Measurements from ENCODE around the gene PCSK6.

PCSK6 gene

GRCh38 chr15:101391431-101391830 is 98.1 kb downstream of the PCSK6 start:
- no peak overlapping the region for H3K4me3 ChIP-seq (ENCODE audit: low read depth, low read length)
- DNase-seq (ENCODE audit: low read depth), result no peak
- TF ChIP-seq CTCF (conservative IDR thresholded peaks at IDR 0.05; ENCODE audit: low read depth, low read length), result no peak

- TF ChIP-seq CTCF (conservative IDR thresholded peaks at IDR 0.05; ENCODE audit: low read depth, low read length), result no peak
- no peak for DNase-seq (ENCODE audit: low read depth)
Observed at GRCh38 chr15:101390462-101390861, 99.0 kb downstream of the PCSK6 start.

GRCh38 chr15:101390060-101390459 is 99.4 kb downstream of the PCSK6 start:
- DNase-seq (ENCODE audit: low read depth), result no peak
- TF ChIP-seq CTCF (conservative IDR thresholded peaks at IDR 0.05; ENCODE audit: low read depth, low read length), result no peak
- no peak overlapping the region for H3K4me3 ChIP-seq (ENCODE audit: low read depth, low read length)

More at GRCh38 chr15:101390462-101390861, 99.0 kb downstream of the PCSK6 start:
- H3K4me3 ChIP-seq (ENCODE audit: low read depth, low read length), result no peak overlapping the region

GRCh38 chr15:101389362-101389761 is 100.1 kb downstream of the PCSK6 start:
- TF ChIP-seq CTCF (conservative IDR thresholded peaks at IDR 0.05; ENCODE audit: low read depth, low read length), result no peak
- no peak for DNase-seq (ENCODE audit: low read depth)
- H3K4me3 ChIP-seq (ENCODE audit: low read depth, low read length), result no peak overlapping the region

- DNase-seq (ENCODE audit: low read depth), result no peak
- H3K4me3 ChIP-seq (ENCODE audit: low read depth, low read length), result no peak overlapping the region
- no peak for TF ChIP-seq CTCF (conservative IDR thresholded peaks at IDR 0.05; ENCODE audit: low read depth, low read length)
Observed at GRCh38 chr15:101388046-101388445, 101.5 kb downstream of the PCSK6 start.

- no peak for DNase-seq (ENCODE audit: low read depth)
- TF ChIP-seq CTCF (conservative IDR thresholded peaks at IDR 0.05; ENCODE audit: low read depth, low read length), result no peak
- H3K4me3 ChIP-seq (ENCODE audit: low read depth, low read length), result no peak overlapping the region
Observed at GRCh38 chr15:101387574-101387973, 101.9 kb downstream of the PCSK6 start.

GRCh38 chr15:101386967-101387366 is 102.5 kb downstream of the PCSK6 start:
- DNase-seq (ENCODE audit: low read depth), result no peak
- H3K4me3 ChIP-seq (ENCODE audit: low read depth, low read length), result no peak overlapping the region
- no peak for TF ChIP-seq CTCF (conservative IDR thresholded peaks at IDR 0.05; ENCODE audit: low read depth, low read length)
